Naive thymus-derived CD4-positive, alpha-beta T cell (primary cell): ENCODE data around the gene CRKL. TPM values are rescaled to one million over a fixed set of nuclear protein-coding genes. Genes with fewer than 3 reads are reported as not detected.

Source experiments
- ATAC-seq: fragments of 150-1000 bp; cut with Tn5 transposase; 2 replicates; pipeline ENCODE4 v1.10.0; 2021; ENCODE audit warnings: mild to moderate bottlenecking, moderate library complexity
- CTCF ChIA-PET: fragments of 350-600 bp; sonication (Branson Sonifier 250); formaldehyde crosslinking; loops from one replicate; lab custom pipeline; 2021; ENCODE audit warnings: antibody characterized with exemption; lab: Charles Lee
- POLR2A ChIA-PET: fragments of 350-600 bp; sonication (Branson Sonifier 250); formaldehyde crosslinking; loops from one replicate; lab custom pipeline; 2021; ENCODE audit warnings: antibody characterized with exemption, inconsistent platforms; lab: Charles Lee
- DNase-seq, 9 donors: peaks; one replicate each; pipeline versions ENCODE4 v3.0.0 to v3.0.0-alpha.2; 2020 to 2022; ENCODE audit warnings: mixed read lengths in 1 of 9
- H3K27ac ChIP-seq: one replicate; pipeline ENCODE4 v1.7.0; 2013; ENCODE audit warnings: mild to moderate bottlenecking, low read depth, low read length, moderate library complexity
- H3K27me3 ChIP-seq, 2 donors: one replicate each; pipeline ENCODE4 v1.7.0; 2013; ENCODE audit warnings: low read length in 2 of 2, mild to moderate bottlenecking in 2 of 2, moderate library complexity in 2 of 2; ENCODE audit not compliant: control insufficient read depth in 2 of 2, insufficient read depth in 2 of 2
- H3K36me3 ChIP-seq, 3 experiments: 1 replicate in 2 of 3; 2 replicates in 1 of 3; pipeline ENCODE4 v1.7.0; 2013; ENCODE audit warnings: low read length in 3 of 3, mild to moderate bottlenecking in 3 of 3, moderate library complexity in 1 of 3; ENCODE audit not compliant: insufficient read depth in 3 of 3, control insufficient read depth in 2 of 3
- H3K4me1 ChIP-seq, 2 donors: one replicate each; pipeline ENCODE4 v1.7.0; 2013; ENCODE audit warnings: low read length in 2 of 2, mild to moderate bottlenecking in 2 of 2, moderate library complexity in 1 of 2; ENCODE audit not compliant: control insufficient read depth in 2 of 2, insufficient read depth in 2 of 2
- H3K4me3 ChIP-seq: 2 replicates; pipeline ENCODE4 v1.7.0; 2013; ENCODE audit warnings: mild to moderate bottlenecking, low read length
- H3K9me3 ChIP-seq, 3 experiments: 1 replicate in 2 of 3; 2 replicates in 1 of 3; pipeline ENCODE4 v1.7.0; 2013; ENCODE audit warnings: low read length in 3 of 3; ENCODE audit not compliant: control insufficient read depth in 2 of 3
- H3K27ac Mint-ChIP-seq, 9 donors: one replicate each; pipeline ENCODE4 v1.8.0; 2020 to 2022; ENCODE audit warnings: mixed read lengths in 9 of 9, mild to moderate bottlenecking in 8 of 9, moderate library complexity in 5 of 9, inconsistent platforms in 2 of 9
- H3K27me3 Mint-ChIP-seq, 5 donors: one replicate each; pipeline ENCODE4 v1.8.0; 2021 to 2022; ENCODE audit warnings: mixed read lengths in 5 of 5, mild to moderate bottlenecking in 1 of 5
- H3K36me3 Mint-ChIP-seq, 5 donors: one replicate each; pipeline ENCODE4 v1.8.0; 2020 to 2022; ENCODE audit warnings: mixed read lengths in 5 of 5, mild to moderate bottlenecking in 3 of 5, inconsistent platforms in 1 of 5
- H3K4me1 Mint-ChIP-seq, 7 donors: one replicate each; pipeline ENCODE4 v1.8.0; 2020 to 2022; ENCODE audit warnings: mixed read lengths in 7 of 7, mild to moderate bottlenecking in 3 of 7, inconsistent platforms in 1 of 7
- H3K4me3 Mint-ChIP-seq, 10 donors: one replicate each; pipeline ENCODE4 v1.8.0; 2020 to 2022; ENCODE audit warnings: mild to moderate bottlenecking in 10 of 10, mixed read lengths in 10 of 10, moderate library complexity in 6 of 10, inconsistent platforms in 2 of 10
- H3K9me3 Mint-ChIP-seq, 11 donors: one replicate each; pipeline ENCODE4 v1.8.0; 2020 to 2022; ENCODE audit warnings: mixed read lengths in 11 of 11, mild to moderate bottlenecking in 4 of 11, inconsistent platforms in 1 of 11, moderate library complexity in 1 of 11
- intact Hi-C, 2 donors: fragments of 100-400 bp; cut with micrococcal nuclease; formaldehyde crosslinking; loops; one replicate each; pipeline ENCODE4 v1.15.1; 2023
- polyA plus RNA-seq, 2 donors: library from polyadenylated mRNA; unstranded; fragments of 300-500 nt; fragmentation: Illumina TruSeq; gene quantifications; one replicate each; pipeline ENCODE4 v1.2.3, GENCODE V29; 2021
- total RNA-seq, 6 experiments: library from RNA in 5 of 6; stranded (reverse) in 5 of 6; gene quantifications; 1 replicate in 5 of 6; 2 replicates in 1 of 6; pipeline ENCODE4 v1.2.3 and lab custom pipeline; 2021 to 2026

Gene CRKL
- total and polyA plus RNA-seq, 7 experiments from 2014 or later: 38.9 to 82.7 (median 65.8) TPM

GRCh38 chr22:20953668-20954500, 36.7 kb downstream of the CRKL start:
- Mint-ChIP-seq H3K4me1 (peaks cover 13 to 26% (median 20%) of the 10 kb centered on the region in 7 donors), H3K27ac (no peak overlapping the region), H3K36me3 (peaks cover 10 to 30% (median 15%) of the 10 kb centered on the region in 5 donors), H3K9me3 (peaks cover 0 to 2% (median 0%) of the 10 kb centered on the region in 11 donors), H3K4me3 (no peak overlapping the region), H3K27me3 (peaks cover 9 to 24% (median 15%) of the 10 kb centered on the region in 5 donors)
- ChIA-PET POLR2A (no interaction called here), CTCF (no interaction called here)
- Histone ChIP-seq H3K27ac (no peak overlapping the region), H3K27me3 (peaks cover 0 to 9% of the 10 kb centered on the region in 2 donors), H3K4me1 (peaks cover 3 to 15% of the 10 kb centered on the region in 2 donors), H3K4me3 (no peak overlapping the region), H3K9me3 (no peaks in the 10 kb centered on the region), H3K36me3 (peaks cover 0 to 49% (median 7%) of the 10 kb centered on the region in 3 experiments)
- intact Hi-C loops: no loop called here
- DNase-seq (no peak), ATAC-seq (no peak)

DNA sequence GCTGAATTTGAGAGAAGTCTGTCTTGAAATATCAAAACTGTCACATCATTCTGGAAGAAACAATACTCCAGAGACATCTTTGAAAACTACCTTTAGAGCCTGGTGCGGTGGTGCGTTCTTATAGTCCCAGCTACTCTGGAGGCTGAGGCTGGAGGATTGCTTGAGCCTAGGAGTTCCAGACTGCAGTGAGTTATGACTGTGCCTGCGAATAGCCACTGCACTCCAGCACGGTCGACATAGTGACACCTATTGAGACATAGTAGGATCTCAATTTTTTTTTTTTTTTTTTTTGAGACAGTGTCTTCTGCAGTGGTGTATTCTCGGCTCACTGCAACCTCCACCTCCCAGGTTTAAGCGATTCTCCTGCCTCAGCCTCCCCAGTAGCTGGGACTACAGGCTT, 38.3 kb downstream of the CRKL start:
- Histone ChIP-seq H3K4me1 (peaks cover 3 to 6% of the 10 kb centered on the region in 2 donors), H3K27me3 (peaks cover 0 to 9% of the 10 kb centered on the region in 2 donors), H3K4me3 (no peak overlapping the region), H3K9me3 (no peaks in the 10 kb centered on the region), H3K27ac (no peak overlapping the region), H3K36me3 (peaks cover 0 to 33% (median 0%) of the 10 kb centered on the region in 3 experiments)
- Mint-ChIP-seq H3K9me3 (peaks cover 0 to 2% (median 0%) of the 10 kb centered on the region in 11 donors), H3K36me3 (peaks cover 6 to 19% (median 8%) of the 10 kb centered on the region in 5 donors), H3K27ac (no peak overlapping the region), H3K27me3 (peaks cover 17 to 27% (median 18%) of the 10 kb centered on the region in 5 donors), H3K4me3 (no peak overlapping the region), H3K4me1 (peaks cover 0 to 13% (median 9%) of the 10 kb centered on the region in 7 donors)
- CTCF ChIA-PET: no interaction called here
- DNase-seq: no peak
- POLR2A ChIA-PET: no interaction called here
- no peak for ATAC-seq
- intact Hi-C loops: no loop called here

- Mint-ChIP-seq H3K9me3 (peaks cover 0 to 2% (median 0%) of the 10 kb centered on the region in 11 donors), H3K36me3 (peaks cover 6 to 14% (median 8%) of the 10 kb centered on the region in 5 donors), H3K4me3 (peak overlapping the region in 8 of 10 donors; percentile 51 to 73 (median 58)), H3K27ac (no peak overlapping the region), H3K27me3 (peaks cover 18 to 27% (median 20%) of the 10 kb centered on the region in 5 donors), H3K4me1 (peaks cover 0 to 13% (median 9%) of the 10 kb centered on the region in 7 donors)
- no peak for DNase-seq
- Histone ChIP-seq H3K4me1 (peaks cover 3 to 6% of the 10 kb centered on the region in 2 donors), H3K9me3 (no peaks in the 10 kb centered on the region), H3K4me3 (no peak overlapping the region), H3K36me3 (peaks cover 0 to 24% (median 0%) of the 10 kb centered on the region in 3 experiments), H3K27me3 (peaks cover 0 to 9% of the 10 kb centered on the region in 2 donors), H3K27ac (no peak overlapping the region)
- POLR2A ChIA-PET: no interaction called here
- intact Hi-C loops: no loop called here
- ATAC-seq: peak; percentile 30
- CTCF ChIA-PET: no interaction called here
These were observed 39.3 kb downstream of the CRKL start for GRCh38 chr22:20956258-20957101.

- POLR2A ChIA-PET: no interaction called here
- Histone ChIP-seq H3K4me3 (no peak overlapping the region), H3K9me3 (no peaks in the 10 kb centered on the region), H3K36me3 (peaks cover 0 to 17% (median 0%) of the 10 kb centered on the region in 3 experiments), H3K27ac (no peak overlapping the region), H3K27me3 (peaks cover 0 to 9% of the 10 kb centered on the region in 2 donors), H3K4me1 (peaks cover 3 to 6% of the 10 kb centered on the region in 2 donors)
- CTCF ChIA-PET: no interaction called here
- peaks cover 18 to 27% (median 20%) of the 10 kb centered on the region in 5 donors for H3K27me3 Mint-ChIP-seq
- peaks cover 0 to 15% (median 13%) of the 10 kb centered on the region in 7 donors for H3K4me1 Mint-ChIP-seq
- no peak for DNase-seq
- intact Hi-C loops: no loop called here
- peaks cover 5 to 14% (median 8%) of the 10 kb centered on the region in 5 donors for H3K36me3 Mint-ChIP-seq
- peaks cover 0 to 3% (median 0%) of the 10 kb centered on the region in 11 donors for H3K9me3 Mint-ChIP-seq
- peak overlapping the region in 7 of 10 donors; percentile 51 to 73 (median 66) for H3K4me3 Mint-ChIP-seq
- no peak overlapping the region for H3K27ac Mint-ChIP-seq
- ATAC-seq: peak; percentile 26
These were observed 40.0 kb downstream of the CRKL start for GRCh38 chr22:20957102-20957682.

DNA sequence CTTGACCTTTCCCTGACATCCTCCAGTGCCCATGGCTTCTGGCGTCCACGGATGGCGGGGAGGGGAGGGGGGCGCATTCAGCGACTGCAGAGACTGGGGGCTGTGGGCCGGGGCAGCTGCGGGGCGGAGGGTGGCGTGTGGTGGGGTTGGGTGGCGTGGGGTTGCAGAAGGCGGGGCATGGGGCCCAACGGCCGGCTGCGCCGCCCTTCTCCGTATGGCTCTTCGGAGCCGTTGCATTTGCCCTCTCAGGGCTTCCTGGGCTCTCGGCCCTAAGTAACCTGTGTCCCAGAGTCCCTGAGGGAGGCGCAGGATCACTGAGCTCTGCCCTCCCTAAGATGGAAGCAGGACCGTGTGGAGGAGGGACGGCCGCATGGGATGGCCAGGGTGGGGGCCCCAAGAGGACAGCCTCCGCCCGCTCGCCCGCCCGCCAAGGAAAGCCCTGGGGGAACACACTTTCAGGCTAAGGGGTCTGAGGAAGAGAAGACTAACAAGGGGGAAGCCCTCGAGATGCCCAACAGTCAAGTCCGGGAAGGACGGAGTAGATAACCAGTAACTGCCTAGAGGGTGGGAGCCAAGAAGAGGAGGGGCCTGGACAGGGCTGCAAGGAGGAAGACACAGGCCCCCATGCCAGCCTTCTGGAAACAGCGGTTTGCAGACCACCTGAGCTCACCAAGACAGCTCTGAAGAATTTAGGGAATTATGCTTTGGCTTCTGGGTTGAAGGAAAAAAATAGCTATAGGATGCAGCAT, 40.6 kb downstream of the CRKL start:
- Histone ChIP-seq H3K4me1 (peaks cover 3 to 6% of the 10 kb centered on the region in 2 donors), H3K36me3 (peaks cover 0 to 10% (median 0%) of the 10 kb centered on the region in 3 experiments), H3K27me3 (peaks cover 0 to 9% of the 10 kb centered on the region in 2 donors), H3K4me3 (no peak overlapping the region), H3K9me3 (no peaks in the 10 kb centered on the region), H3K27ac (no peak overlapping the region)
- POLR2A ChIA-PET: interaction anchor here (1.3 kb wide), 1 partner anchor 10 kb away, joined by 6 read pairs; the partner anchor contains the start of gene AIFM3
- Mint-ChIP-seq H3K27me3 (peaks cover 18 to 27% (median 20%) of the 10 kb centered on the region in 5 donors), H3K36me3 (peaks cover 0 to 8% (median 7%) of the 10 kb centered on the region in 5 donors), H3K27ac (no peak overlapping the region), H3K4me1 (peaks cover 0 to 16% (median 13%) of the 10 kb centered on the region in 7 donors), H3K4me3 (peak overlapping the region; percentile 21 to 73 (median 64)), H3K9me3 (peaks cover 0 to 1% (median 0%) of the 10 kb centered on the region in 11 donors)
- ATAC-seq (peak; percentile 55), DNase-seq (no peak)
- CTCF ChIA-PET: no interaction called here
- intact Hi-C loops: no loop called here
